Immature natural killer cell (primary cell): ENCODE data around the gene HOXA7. TPM values are rescaled to one million over a fixed set of nuclear protein-coding genes. Genes with fewer than 3 reads are reported as not detected.

ENCODE experiments used
- DNase-seq, 3 donors: peaks; one replicate each; pipeline ENCODE4 v3.0.0; 2022; ENCODE audit warnings: mixed read lengths in 1 of 3
- H3K27ac Mint-ChIP-seq, 6 donors: one replicate each; pipeline ENCODE4 v1.8.0; 2020; ENCODE audit warnings: mixed read lengths in 6 of 6, mild to moderate bottlenecking in 5 of 6, inconsistent platforms in 4 of 6, moderate library complexity in 3 of 6
- H3K27me3 Mint-ChIP-seq, 3 donors: one replicate each; pipeline ENCODE4 v1.8.0; 2020 to 2021; ENCODE audit warnings: low read depth in 3 of 3, mild to moderate bottlenecking in 3 of 3, mixed read lengths in 3 of 3, moderate library complexity in 3 of 3, inconsistent platforms in 1 of 3
- H3K36me3 Mint-ChIP-seq, 3 donors: one replicate each; pipeline ENCODE4 v1.8.0; 2020; ENCODE audit warnings: mixed read lengths in 3 of 3, inconsistent platforms in 2 of 3, mild to moderate bottlenecking in 2 of 3
- H3K4me1 Mint-ChIP-seq, 2 donors: one replicate each; pipeline ENCODE4 v1.8.0; 2020; ENCODE audit warnings: inconsistent platforms in 2 of 2, mild to moderate bottlenecking in 2 of 2, mixed read lengths in 2 of 2, moderate library complexity in 1 of 2
- H3K4me3 Mint-ChIP-seq, 5 donors: one replicate each; pipeline ENCODE4 v1.8.0; 2020; ENCODE audit warnings: mild to moderate bottlenecking in 5 of 5, mixed read lengths in 5 of 5, inconsistent platforms in 3 of 5, moderate library complexity in 3 of 5
- H3K9me3 Mint-ChIP-seq, 6 donors: one replicate each; pipeline ENCODE4 v1.8.0; 2020; ENCODE audit warnings: mild to moderate bottlenecking in 6 of 6, mixed read lengths in 6 of 6, inconsistent platforms in 4 of 6, moderate library complexity in 3 of 6
- polyA plus RNA-seq, 3 donors: library from polyadenylated mRNA; unstranded; fragments of 300-500 nt; fragmentation: Illumina TruSeq; gene quantifications; one replicate each; pipeline ENCODE4 v1.2.3, GENCODE V29; 2021

The HOXA7 gene
- polyA plus RNA-seq, 3 donors from 2014 or later = 1.0 to 4.2 TPM; not detected in 1

DNA sequence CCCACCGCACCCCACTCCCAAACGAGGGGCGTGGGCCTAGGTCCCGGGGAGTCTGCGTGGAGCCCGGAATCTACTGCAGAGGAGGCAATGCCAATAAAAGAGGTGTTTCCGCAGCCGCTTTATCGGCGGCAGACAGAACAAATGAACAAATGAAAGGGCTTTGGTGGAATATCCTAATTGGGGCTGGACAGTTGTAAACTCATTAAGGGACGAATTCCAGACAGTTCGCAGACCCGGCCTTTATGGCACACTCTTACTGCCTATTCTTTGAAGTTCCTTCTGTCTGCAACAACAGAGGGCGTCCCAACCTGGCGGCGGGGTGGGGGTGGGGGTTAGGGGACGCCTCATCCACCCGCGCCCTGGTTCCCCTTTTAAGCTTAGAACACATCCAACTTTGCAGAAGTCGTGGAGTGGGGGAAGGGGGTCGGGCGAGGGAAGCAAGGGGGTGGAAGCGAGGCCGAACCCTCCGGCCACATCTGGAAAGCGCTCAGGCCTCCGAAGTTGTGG, 4.8 kb upstream of the HOXA7 start:
- Mint-ChIP-seq H3K27ac (no peak overlapping the region), H3K27me3 (peaks cover 54 to 76% (median 63%) of the 10 kb centered on the region in 3 donors), H3K4me3 (peak overlapping the region; percentile 74 to 88 (median 81)), H3K9me3 (peaks cover 0 to 3% (median 0%) of the 10 kb centered on the region in 6 donors), H3K36me3 (no peaks in the 10 kb centered on the region), H3K4me1 (peaks cover 30 to 58% of the 10 kb centered on the region in 2 donors)
- DNase-seq = no peak

DNA sequence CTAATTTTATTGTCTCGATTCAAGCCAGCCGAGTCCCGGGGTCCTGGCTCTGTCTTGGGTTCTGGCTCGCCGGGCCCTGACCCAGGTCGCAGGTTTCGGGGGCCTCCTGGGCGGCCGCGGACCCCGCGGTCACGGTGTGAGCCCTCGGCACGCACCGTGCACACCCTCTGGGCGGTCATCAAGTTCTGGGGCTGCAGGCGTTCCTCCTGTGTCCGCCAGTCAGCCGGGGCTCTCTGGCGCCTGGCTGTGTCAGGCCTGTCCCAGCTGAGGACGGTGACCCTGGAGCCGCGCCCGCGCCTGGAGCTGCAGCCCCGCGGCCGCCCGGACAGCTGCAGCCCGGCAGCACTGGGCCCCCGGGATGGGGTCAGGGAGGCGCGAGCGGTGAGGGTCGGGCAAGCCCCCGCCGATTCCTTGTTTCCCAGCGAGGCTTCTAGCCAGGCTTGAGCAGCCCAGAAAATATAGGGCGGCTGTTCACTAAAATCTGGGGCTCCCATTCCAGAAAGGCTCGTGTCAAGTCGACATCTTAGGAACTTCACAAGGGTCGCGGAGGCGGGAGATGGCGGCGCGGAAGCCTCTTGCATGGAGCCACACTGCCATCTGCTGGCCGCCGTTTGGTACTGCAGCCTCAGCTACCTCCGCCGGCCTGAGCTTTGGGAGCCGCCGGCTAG, 4.2 kb upstream of the HOXA7 start:
- Mint-ChIP-seq H3K4me3 (peak overlapping the region; percentile 74 to 88 (median 82)), H3K27me3 (peaks cover 55 to 76% (median 63%) of the 10 kb centered on the region in 3 donors), H3K36me3 (no peaks in the 10 kb centered on the region), H3K27ac (peak overlapping the region in 1 of 6 donors; percentile 30), H3K9me3 (peaks cover 0 to 3% (median 0%) of the 10 kb centered on the region in 6 donors), H3K4me1 (peaks cover 29 to 59% of the 10 kb centered on the region in 2 donors)
- peak; percentile 82 to 86 (median 85) for DNase-seq

DNA sequence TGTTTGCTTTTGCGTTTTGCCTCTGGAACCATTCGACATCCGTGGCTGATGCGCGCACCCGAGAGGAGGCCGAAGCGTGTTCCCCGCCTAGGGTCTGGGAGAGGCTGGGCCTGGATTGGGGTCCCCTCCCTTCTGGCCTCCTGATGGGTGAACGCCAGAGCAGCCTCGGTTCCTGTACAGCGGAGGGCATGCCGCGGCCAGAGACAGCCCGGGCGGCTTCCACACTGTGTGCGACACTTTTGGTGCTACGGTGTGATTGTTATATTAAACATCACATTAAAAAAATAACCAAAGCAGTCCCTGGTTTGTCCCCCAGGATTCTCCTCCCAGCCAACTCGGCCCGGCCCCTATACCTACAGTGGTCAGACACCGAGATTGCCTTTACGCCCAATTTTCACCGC, 3.7 kb upstream of the HOXA7 start:
- no peak for DNase-seq
- Mint-ChIP-seq H3K4me1 (peaks cover 30 to 60% of the 10 kb centered on the region in 2 donors), H3K36me3 (no peaks in the 10 kb centered on the region)

DNA sequence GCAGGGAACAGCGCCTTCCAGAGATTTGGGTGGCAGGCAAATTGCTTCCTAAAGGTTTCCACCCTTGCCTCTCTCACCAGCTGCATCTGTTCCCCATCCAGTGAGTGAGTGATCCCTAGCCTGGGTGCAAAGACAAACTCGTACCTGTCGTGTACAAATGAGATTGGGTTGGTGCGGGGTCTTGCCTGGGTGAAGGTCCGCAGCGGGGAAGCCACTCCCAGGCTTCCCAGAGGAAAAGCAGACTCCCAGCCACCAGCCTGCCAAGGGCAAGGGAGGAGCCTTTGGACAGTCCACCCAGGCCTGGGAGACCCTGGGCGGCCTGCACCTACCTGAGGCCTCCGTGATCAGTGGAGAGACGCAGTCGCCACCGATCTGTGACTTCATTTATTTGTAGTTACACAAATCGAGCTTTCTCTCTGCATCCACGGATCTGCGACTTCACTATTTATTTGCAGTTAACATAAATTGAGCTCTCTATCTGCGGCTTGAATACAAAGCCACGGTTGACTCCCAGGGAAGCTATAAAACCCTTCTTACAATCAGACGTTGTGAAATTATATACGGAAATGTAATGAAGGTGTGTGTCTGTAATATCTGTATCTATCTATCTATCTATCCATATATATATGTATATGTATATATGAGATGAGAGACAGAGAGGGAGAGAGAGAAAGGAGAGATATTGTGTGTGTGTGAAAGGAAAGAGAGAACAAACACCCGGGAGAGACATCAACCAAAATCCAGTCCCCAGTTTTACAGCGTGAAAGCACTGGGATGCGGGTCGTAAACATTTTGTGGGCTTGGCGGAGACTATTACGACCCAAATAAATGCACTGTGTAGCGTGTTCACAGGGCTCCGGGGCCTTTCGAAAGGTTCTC, 3.0 kb upstream of the HOXA7 start:
- Mint-ChIP-seq H3K36me3 (no peaks in the 10 kb centered on the region), H3K27ac (no peak overlapping the region)

More for the DNA sequence above, 3.7 kb upstream of the HOXA7 start:
- peaks cover 55 to 76% (median 64%) of the 10 kb centered on the region in 3 donors for H3K27me3 Mint-ChIP-seq
- H3K9me3 Mint-ChIP-seq = peaks cover 0 to 3% (median 0%) of the 10 kb centered on the region in 6 donors
- H3K27ac Mint-ChIP-seq = no peak overlapping the region
- peak overlapping the region; percentile 74 to 82 (median 81) for H3K4me3 Mint-ChIP-seq

DNA sequence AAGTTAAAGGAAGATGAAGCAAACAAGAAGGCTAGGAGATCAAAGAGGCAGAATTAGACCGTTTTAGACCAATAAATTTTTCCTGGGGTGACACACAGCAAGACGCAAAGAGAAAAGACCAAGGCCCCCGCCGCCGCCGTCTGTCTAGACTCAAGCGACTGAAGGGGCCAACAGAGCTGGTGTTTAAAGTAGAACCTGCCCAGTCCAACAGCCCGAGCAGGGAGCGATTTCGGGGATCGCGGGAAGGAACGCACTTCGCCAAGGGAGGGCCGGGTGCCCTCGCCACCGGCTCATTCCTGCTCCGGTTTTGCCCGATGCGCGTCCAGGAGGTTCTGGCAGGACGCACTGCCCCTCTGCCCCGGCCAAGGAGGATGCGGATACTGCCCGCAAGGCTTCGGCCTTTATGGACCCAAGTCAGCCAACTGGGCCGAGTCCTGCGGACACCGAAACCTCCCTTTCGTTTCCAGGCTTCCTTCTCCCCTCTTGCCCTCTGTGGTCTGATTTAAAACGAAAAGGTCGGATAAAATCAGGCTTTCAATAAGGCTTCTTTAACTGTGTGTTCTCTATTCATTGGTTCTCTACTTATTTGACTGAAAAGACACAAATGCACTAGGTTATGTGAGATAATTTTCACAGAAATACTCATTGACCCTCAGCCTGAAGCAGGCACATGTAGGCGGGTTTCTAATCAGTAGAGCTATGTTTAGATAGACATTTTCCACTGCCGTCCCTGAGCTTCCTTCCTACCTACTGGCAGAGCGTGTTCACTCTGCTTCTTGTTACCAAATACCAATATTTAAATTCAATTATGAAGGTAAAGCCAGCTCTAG, 2.2 kb upstream of the HOXA7 start:
- no peak for DNase-seq
- Mint-ChIP-seq H3K9me3 (peaks cover 0 to 5% (median 0%) of the 10 kb centered on the region in 6 donors), H3K4me1 (peaks cover 32 to 61% of the 10 kb centered on the region in 2 donors), H3K4me3 (peak overlapping the region in 4 of 5 donors; percentile 4 to 54 (median 8)), H3K27me3 (peaks cover 50 to 78% (median 71%) of the 10 kb centered on the region in 3 donors), H3K27ac (peak overlapping the region in 1 of 6 donors; percentile 42), H3K36me3 (no peaks in the 10 kb centered on the region)

More for the DNA sequence above, 3.0 kb upstream of the HOXA7 start:
- Mint-ChIP-seq H3K4me1 (peaks cover 32 to 61% of the 10 kb centered on the region in 2 donors), H3K27me3 (peaks cover 56 to 78% (median 67%) of the 10 kb centered on the region in 3 donors), H3K4me3 (peak overlapping the region; percentile 74 to 82 (median 81)), H3K9me3 (peaks cover 0 to 5% (median 0%) of the 10 kb centered on the region in 6 donors)
- no peak for DNase-seq

DNA sequence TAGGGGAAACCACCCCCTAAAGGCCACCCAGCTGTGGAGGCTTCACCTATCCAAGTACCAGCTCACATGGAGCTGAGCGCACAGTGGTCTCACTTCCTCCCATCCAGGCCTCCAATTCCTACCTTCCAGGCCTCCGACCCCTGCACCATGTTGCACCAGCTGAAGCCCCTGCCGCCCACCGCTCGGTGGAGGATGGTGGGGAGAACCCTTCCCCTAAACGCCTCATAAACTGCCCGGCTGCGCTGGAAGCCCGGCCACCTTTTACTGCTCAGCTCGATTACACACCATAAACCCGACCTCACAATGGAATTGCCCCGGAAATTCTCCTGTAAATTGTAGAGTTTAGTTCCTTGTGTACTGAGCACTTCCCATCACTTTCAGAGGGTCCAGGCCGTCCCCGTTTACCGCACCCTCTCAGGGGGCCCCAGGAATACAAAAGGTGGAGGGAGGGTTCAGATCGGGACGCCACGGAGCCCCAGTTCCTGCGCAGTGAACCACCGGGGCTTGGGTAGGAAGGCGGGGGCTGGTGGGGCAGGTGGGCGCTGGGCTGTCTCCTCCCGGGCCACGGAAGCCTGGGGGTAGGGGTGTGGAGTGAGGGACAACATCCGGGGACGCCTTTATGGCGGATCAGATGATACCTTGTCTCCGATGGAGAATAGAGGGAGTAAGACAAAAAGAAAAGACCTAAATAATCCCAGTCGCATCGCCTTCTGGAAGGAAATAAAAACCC, 1.4 kb upstream of the HOXA7 start:
- no peak for DNase-seq
- Mint-ChIP-seq H3K36me3 (no peaks in the 10 kb centered on the region), H3K9me3 (peaks cover 0 to 3% (median 0%) of the 10 kb centered on the region in 6 donors), H3K4me3 (peak overlapping the region in 4 of 5 donors; percentile 4 to 54 (median 19)), H3K4me1 (peaks cover 32 to 57% of the 10 kb centered on the region in 2 donors), H3K27me3 (peaks cover 54 to 74% (median 74%) of the 10 kb centered on the region in 3 donors), H3K27ac (no peak overlapping the region)

DNA sequence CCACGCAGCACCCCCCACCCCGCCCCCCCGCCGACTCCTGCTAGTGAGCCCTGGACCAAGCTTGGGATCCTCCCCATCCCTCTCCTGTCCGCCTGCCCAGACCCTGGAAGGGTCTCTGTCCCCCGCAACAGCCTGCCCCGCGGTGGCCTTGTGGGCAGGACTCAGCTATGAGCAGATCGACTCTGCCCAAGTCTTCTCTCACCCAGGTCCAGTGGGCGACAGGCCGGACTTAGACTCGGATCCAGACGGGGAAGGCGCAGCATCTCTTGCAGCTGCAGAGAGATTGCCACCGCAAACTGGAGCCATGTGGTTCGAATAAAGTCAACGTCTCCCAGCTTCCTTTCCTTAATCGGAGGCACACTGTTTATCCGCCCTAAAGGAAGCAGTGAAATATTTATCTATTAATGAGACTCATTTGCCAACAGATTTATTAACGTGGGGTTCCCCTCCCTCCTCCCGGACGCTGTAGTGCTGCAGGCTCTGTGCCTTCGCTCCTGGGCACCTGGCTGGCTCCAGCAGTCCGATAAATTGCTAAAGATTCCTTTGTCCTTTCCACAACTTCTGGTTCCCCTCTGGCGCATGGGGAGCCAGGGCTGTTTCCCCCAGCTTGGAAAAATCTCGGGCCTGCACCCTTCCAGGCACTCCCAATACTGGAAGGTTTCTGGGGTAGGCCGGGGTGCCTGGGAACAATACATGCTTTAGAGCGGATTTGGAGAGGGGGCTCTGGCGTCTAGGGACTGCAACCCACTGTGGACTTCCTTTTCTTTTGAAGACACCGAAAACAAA, 634 bp upstream of the HOXA7 start:
- DNase-seq = no peak
- peaks cover 57 to 75% (median 73%) of the 10 kb centered on the region in 3 donors for H3K27me3 Mint-ChIP-seq
- peak overlapping the region in 4 of 5 donors; percentile 14 to 44 (median 40) for H3K4me3 Mint-ChIP-seq
- peaks cover 37 to 59% of the 10 kb centered on the region in 2 donors for H3K4me1 Mint-ChIP-seq
- H3K36me3 Mint-ChIP-seq = no peaks in the 10 kb centered on the region
- no peak overlapping the region for H3K27ac Mint-ChIP-seq
- H3K9me3 Mint-ChIP-seq = peaks cover 0 to 3% (median 0%) of the 10 kb centered on the region in 6 donors

DNA sequence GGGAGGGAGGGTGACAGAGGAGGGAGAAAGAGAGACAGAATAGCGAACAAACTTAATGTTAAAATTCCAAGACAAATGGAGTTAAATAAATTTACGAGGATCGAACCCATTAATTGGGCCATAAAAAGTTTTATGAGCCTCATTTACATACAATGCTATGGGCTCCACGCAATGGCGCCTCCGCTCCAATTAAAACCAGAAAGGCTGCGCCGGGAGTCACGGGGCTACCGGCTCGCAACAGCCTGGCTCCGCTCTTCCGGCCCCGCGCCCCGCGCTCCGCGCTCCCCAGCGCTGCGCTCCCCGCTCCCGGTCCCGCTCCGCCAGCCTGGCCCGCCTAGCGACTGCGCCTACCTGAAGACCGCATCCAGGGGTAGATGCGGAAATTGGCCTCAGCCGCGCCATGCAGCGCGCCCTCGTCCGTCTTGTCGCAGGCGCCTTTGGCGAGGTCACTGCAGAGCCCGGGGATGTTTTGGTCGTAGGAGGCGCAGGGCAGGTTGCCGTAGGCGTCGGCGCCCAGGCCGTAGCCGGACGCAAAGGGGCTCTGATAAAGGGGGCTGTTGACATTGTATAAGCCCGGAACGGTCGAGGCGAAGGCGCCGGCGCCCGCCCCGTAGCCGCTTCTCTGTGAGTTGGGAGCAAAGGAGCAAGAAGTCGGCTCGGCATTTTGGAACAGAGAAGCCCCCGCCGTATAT, 513 bp downstream of the HOXA7 start:
- Mint-ChIP-seq H3K4me1 (peaks cover 45 to 67% of the 10 kb centered on the region in 2 donors), H3K27ac (peak overlapping the region in 5 of 6 donors; percentile 4 to 72 (median 50)), H3K27me3 (peaks cover 59 to 82% (median 81%) of the 10 kb centered on the region in 3 donors), H3K9me3 (peaks cover 0 to 3% (median 0%) of the 10 kb centered on the region in 6 donors), H3K36me3 (no peaks in the 10 kb centered on the region), H3K4me3 (peak overlapping the region; percentile 72 to 85 (median 77))
- DNase-seq = peak; percentile 28 to 49 (median 40)

DNA sequence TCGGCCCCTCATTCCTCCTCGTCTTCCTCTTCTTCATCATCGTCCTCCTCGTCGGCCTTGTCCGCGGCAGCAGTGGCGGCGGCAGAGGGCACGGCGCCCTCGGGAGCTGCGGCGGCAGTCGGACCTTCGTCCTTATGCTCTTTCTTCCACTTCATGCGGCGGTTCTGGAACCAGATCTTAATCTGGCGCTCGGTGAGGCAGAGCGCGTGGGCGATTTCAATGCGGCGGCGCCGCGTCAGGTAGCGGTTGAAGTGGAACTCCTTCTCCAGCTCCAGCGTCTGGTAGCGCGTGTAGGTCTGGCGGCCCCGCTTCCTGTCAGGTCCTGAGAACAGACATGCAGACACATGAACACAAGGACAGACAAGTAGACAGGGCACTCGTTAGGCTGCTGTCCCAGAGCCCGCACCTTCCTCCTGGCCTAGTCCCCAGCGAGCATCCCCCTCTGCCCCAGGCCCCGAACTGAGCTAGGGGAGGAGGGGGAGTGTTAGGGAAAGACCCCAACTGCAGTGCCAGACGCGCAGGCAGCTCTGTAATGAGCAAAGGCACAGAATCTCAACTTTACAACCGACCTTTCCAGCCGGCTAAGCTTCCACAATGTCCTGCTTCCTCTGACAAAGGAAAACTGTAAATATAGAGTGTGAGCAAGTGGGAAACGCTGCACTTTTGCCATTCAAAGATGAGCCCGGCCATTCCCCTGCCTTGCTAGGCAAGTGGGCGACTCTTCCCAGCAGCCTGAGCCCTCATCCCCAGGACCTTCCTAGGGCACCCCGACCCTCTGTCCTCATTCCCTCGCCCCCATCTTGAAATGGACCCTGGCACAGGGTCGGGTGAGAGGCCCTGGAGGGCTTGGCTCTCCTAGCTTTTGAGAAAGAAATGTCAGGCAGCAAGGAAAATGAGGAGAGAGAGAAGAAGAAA, 1.3 kb downstream of the HOXA7 start:
- H3K4me1 Mint-ChIP-seq = peaks cover 49 to 72% of the 10 kb centered on the region in 2 donors
- H3K9me3 Mint-ChIP-seq = peaks cover 0 to 3% (median 0%) of the 10 kb centered on the region in 6 donors
- peak in 2 of 3 donors; percentile 23 to 51 for DNase-seq
- H3K27ac Mint-ChIP-seq = peak overlapping the region; percentile 38 to 77 (median 65)
- H3K36me3 Mint-ChIP-seq = no peaks in the 10 kb centered on the region
- H3K4me3 Mint-ChIP-seq = peak overlapping the region; percentile 55 to 85 (median 76)
- peaks cover 58 to 84% (median 81%) of the 10 kb centered on the region in 3 donors for H3K27me3 Mint-ChIP-seq

DNA sequence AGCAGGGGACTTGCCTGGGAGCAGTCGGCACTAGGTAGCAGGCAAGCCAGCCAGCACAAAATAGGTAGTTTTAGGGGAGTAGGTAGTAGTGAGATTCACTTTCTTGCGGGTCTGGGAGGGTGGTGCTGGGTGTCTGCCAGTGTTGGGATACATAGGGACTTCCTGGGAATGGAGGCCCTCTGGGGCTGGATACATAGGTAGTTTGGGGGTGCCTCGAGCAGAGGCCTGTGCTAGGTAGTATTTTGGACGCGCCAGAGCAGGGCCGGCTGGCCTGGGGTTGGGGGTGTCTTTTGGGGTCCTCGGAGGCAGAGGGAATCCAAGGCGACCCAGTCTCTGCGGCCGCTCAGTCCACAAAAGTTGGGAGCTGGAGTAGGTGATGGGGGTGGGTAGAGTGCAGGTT, 2.1 kb downstream of the HOXA7 start:
- H3K27ac Mint-ChIP-seq = peak overlapping the region in 1 of 6 donors; percentile 65
- H3K4me1 Mint-ChIP-seq = peaks cover 46 to 72% of the 10 kb centered on the region in 2 donors
- DNase-seq = no peak
- peak overlapping the region in 4 of 5 donors; percentile 55 to 76 (median 74) for H3K4me3 Mint-ChIP-seq
- peaks cover 58 to 81% (median 76%) of the 10 kb centered on the region in 3 donors for H3K27me3 Mint-ChIP-seq
- peaks cover 0 to 3% (median 0%) of the 10 kb centered on the region in 6 donors for H3K9me3 Mint-ChIP-seq
- no peaks in the 10 kb centered on the region for H3K36me3 Mint-ChIP-seq
